GM19324 (cell line): ENCODE data around the gene AFDN.
"Not testable (repeated sequence)": the region's sequence is repeated elsewhere in the genome, so short reads cannot be mapped to it uniquely, and the experiment has no call there.

Experiments
- ATAC-seq: cut with Tn5 transposase; IDR thresholded peaks from one replicate; pipeline ENCODE4 v1.9.1; 2021; ENCODE audit warnings: mild to moderate bottlenecking, moderate library complexity; ENCODE audit not compliant: unreplicated experiment, low FRiP score

AFDN gene

GRCh38 chr6:167972193-167972592 lies 145.5 kb downstream of the AFDN start:
- ATAC-seq = no peak

- ATAC-seq = no peak
Observed at GRCh38 chr6:167973148-167973885, 146.6 kb downstream of the AFDN start.

GRCh38 chr6:167974640-167975344 lies 148.1 kb downstream of the AFDN start:
- ATAC-seq = no peak

GRCh38 chr6:167975458-167975857 lies 148.7 kb downstream of the AFDN start:
- no peak for ATAC-seq

- ATAC-seq = not testable (repeated sequence)
Observed at GRCh38 chr6:167976116-167976657, 149.5 kb downstream of the AFDN start.

GRCh38 chr6:167976708-167977107 lies 150.0 kb downstream of the AFDN start:
- no peak for ATAC-seq

- no peak for ATAC-seq
Observed at GRCh38 chr6:167977717-167978467, 151.2 kb downstream of the AFDN start.

- no peak for ATAC-seq
Observed at GRCh38 chr6:167978607-167979006, 151.9 kb downstream of the AFDN start.

GRCh38 chr6:167979436-167980139 lies 152.9 kb downstream of the AFDN start:
- no peak for ATAC-seq

- no peak for ATAC-seq
Observed at GRCh38 chr6:167980911-167981580, 154.3 kb downstream of the AFDN start.

- no peak for ATAC-seq
Observed at GRCh38 chr6:167981916-167982462, 155.3 kb downstream of the AFDN start.

GRCh38 chr6:167984144-167984719 lies 157.5 kb downstream of the AFDN start:
- ATAC-seq = no peak

GRCh38 chr6:167984876-167985604 lies 158.3 kb downstream of the AFDN start:
- no peak for ATAC-seq

GRCh38 chr6:167985911-167986595 lies 159.3 kb downstream of the AFDN start:
- ATAC-seq = no peak

GRCh38 chr6:167987396-167988153 lies 160.9 kb downstream of the AFDN start:
- ATAC-seq = no peak

- ATAC-seq = no peak
Observed at GRCh38 chr6:167988154-167988495, 161.4 kb downstream of the AFDN start.
